HG02588 (cell line): ENCODE data around the gene TRIM24.
"Not testable (repeated sequence)": the region's sequence is repeated elsewhere in the genome, so short reads cannot be mapped to it uniquely, and the experiment has no call there.

Experiments used
- ATAC-seq: cut with Tn5 transposase; IDR thresholded peaks from one replicate; pipeline ENCODE4 v1.9.1; 2021; ENCODE audit warnings: mild to moderate bottlenecking, moderate library complexity; ENCODE audit not compliant: unreplicated experiment

Gene TRIM24

DNA sequence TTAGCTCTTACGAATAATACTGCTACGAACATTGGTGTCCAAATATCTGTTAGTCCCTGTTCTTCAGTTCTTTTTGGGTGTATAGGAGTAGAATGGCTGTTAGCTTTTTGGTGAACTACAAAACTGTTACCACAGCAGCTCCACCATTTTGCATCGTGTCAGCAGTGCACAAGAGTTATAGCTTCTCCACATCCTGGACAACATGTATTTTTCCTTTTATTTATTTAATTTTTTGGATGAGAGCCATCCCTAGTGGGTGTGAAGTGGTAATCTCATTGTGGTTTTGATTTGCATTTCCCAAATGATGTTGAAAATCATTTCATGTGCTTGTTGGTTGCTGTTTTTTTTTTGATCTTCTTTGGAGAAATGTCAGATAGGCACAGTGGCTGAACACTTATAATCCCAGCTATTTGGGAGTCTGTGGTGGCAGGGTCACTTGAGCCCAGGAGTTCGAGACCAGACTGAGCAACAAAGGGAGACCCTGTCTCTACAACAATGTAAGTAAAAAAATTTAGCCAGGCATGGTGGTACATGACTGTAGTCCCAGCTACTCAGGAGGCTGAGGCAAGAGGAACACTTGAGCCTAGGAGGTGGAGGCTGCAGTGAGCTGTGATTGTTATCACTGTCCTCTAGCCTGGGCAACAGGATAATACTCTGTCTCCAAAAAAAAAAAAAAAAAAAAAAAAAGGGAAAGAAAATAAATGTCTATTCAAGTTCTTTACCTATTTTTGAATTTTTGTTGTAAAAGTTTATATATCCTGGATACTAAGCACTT is 31.7 kb downstream of the TRIM24 start:
- ATAC-seq, result no peak

- no peak for ATAC-seq
Observed at GRCh38 chr7:138492423-138492822, 32.4 kb downstream of the TRIM24 start.

GRCh38 chr7:138493535-138493934 is 33.5 kb downstream of the TRIM24 start:
- ATAC-seq, result no peak

DNA sequence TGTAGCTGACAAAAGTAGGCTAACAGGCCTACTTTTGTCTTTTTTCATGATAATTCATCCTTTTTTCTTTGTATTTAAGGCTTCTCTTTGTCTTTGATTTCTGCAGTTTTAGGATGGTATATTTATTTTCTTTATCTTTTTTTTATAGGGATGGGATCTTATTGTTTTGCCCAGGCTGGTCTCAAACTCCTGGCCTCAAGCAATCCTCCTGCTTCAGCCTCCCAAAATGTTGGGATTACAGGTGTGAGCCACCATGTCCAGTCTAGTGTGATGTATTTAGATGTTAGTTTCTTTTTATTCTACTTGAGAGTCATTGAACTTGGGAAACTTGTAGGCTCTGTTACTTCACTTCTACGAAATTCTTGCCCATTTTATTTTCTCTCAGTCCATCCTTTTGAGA is 35.4 kb downstream of the TRIM24 start:
- no peak for ATAC-seq

GRCh38 chr7:138499340-138499739 is 39.3 kb downstream of the TRIM24 start:
- ATAC-seq, result no peak

DNA sequence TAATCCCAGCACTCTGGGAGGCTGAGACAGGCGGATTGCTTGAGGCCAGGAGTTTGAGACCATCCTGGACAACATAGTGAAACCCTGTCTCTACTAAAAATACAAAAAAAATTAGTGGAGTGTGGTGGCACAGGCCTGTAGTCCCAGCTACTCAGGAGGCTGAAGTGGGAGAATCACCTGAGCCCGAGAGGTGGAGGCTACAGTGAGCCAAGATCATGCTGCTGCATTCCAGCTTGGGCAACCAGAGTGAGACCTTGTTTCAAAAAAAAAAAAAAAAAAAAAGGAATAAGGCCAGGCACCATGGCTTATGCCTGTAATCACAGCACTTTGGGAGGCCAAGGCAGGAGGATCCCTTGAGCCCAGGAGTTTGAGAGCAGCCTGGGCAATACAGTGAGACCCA is 40.2 kb downstream of the TRIM24 start:
- ATAC-seq, result not testable (repeated sequence)

DNA sequence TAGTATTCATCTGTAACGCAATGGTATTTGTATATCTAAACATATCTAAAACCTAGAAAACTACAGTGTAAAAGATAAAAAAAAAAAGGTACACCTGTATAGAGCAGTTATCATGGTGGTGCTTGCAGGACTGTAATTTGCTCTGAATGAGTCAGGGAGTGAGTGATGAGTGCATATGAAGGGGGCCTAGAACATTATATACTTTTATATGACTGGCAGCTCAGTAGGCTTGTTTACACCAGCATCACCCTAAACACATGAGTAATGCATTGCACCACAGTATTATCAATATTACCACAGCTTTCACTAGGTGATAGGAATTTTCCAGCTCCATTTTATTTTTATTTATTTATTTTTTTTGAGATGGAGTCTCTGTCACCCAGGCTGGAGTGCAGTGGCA is 40.8 kb downstream of the TRIM24 start:
- ATAC-seq, result no peak

GRCh38 chr7:138502023-138502767 is 42.1 kb downstream of the TRIM24 start:
- ATAC-seq, result no peak

DNA sequence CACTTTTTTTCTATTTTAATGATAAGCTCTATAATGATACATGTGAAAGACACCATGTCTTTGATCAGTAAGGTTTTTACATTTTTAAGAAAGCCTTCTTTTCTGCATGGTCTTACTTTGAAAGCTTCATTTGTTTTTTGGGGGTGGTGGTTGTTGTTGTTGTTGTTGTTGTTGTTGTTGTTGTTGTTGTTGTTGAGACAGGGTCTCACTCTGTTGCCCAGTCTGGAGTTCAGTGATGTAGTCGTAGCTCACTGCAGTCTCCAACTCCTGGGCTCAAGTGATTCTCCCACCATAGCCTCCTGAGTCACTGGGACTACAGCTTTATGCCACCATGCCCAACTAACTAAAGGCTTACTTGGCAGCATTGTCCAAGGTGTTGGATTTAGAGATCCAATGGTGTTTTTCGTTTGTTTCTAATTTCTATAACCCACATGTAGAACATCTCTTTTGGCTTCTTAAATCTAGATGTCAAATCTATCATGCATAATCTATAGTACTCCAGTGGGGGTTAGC is 45.4 kb downstream of the TRIM24 start:
- no peak for ATAC-seq

GRCh38 chr7:138506764-138507163 is 46.7 kb downstream of the TRIM24 start:
- ATAC-seq, result no peak

GRCh38 chr7:138510003-138510402 is 49.9 kb downstream of the TRIM24 start:
- no peak for ATAC-seq

DNA sequence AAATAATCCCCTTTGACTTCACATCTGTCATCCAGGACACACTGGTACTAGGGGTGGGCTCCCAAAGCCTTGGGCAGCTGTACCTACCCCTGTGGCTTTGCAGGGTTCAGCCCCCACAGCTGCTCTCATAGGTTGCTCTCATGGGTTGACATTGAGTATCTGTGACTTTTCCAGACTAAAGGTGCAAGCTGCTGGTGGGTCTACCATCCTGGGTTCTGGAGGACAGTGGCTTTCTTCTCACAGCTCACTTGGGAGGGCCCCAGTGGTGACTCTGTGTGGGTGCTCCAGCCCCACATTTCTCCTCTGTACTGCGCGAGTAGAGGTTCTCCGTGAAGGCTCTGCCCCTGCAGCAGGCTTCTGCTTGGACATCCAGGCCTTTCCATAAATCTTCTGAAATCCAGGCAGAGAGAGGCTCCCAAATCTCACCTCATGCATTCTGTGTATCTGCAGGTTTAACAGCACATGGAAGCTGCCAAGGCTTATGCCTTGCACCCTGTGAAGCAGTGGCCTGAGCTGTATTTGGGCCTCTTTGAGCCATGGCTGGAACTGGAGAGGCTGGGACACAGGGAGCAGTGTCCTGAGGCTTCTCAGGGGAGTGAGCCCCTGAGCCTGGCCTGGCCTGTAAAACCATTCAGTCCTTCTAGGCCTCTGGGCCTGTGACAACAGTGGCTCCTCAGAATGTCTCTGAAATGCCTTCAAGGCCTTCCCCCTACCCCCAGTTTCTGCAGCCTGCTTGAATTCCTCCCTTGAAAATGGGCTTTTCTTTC is 52.2 kb downstream of the TRIM24 start:
- ATAC-seq, result no peak

DNA sequence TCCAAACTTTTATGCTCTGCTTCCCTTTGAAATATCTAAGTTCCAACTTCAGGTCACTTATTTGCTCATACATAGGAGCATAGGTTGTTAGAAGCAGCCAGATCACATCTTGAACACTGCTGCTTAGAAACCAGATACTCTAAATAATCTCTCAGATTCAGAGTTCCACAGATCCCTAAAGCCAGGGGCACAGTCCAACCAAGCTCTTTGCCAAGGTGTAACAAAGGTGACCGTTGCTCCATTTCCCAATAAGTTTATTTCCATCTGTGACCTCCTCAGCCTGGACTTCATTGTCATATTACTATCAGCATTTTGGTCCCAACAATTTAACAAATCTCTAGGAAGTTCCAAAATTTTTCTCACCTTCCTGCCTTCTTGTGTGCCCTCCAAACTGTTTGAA is 52.8 kb downstream of the TRIM24 start:
- no peak for ATAC-seq

DNA sequence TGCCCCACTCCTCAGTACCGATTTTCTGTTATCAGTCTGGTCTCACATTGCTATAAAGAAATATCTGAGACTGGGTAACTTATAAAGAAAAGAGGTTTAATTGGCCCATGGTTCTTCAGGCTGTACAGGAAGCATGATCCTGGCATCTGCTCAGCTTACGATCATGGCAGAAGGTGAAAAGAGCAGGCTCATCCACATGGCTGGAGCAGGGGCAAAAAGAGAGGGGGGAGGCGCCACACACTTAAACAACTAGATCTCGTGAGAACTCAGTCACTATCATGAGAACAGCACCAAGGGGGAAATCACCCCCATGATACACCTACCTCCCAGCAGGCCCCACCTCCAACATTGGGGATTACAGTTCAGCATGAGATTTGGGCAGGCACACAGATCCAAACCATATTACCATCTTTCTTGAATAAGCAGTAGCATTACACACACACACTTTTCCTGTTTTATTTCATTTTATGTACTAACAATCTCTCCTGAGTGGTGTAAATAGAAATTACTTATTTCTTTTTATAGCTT is 53.3 kb downstream of the TRIM24 start:
- no peak for ATAC-seq

- ATAC-seq, result no peak
Observed at GRCh38 chr7:138514044-138514443, 54.0 kb downstream of the TRIM24 start.

GRCh38 chr7:138515001-138515528 is 55.0 kb downstream of the TRIM24 start:
- ATAC-seq, result no peak

DNA sequence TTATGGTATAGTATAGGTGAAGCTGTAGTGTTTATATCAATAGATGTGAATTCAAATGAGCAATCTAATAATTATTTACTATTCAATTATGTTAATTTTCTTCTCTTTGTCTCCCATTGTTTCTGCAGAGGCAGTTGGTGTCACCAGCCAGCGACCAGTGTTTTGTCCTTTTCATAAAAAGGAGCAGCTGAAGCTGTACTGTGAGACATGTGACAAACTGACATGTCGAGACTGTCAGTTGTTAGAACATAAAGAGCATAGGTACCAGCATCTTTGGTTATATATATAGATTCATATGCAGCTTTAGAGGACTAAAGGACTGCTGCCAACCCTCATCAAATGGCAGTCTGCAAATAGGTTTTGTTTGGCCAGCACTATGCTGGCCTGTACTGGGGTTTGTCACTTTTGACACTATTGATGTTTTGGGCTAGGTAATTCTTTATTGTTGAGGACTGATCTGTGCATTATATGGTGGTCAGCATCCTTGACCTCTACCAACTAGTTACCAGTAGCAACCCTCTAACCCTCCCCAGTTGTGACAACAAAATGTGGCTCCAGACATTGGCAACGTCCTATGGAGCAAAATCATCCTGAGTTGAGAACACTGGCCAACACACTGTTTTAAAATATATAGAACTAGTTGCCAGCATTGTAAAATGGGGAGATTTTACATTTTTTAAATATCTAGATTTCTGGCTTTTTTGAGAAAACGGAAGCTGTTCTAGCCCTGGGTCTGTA is 59.2 kb downstream of the TRIM24 start:
- ATAC-seq, result no peak

DNA sequence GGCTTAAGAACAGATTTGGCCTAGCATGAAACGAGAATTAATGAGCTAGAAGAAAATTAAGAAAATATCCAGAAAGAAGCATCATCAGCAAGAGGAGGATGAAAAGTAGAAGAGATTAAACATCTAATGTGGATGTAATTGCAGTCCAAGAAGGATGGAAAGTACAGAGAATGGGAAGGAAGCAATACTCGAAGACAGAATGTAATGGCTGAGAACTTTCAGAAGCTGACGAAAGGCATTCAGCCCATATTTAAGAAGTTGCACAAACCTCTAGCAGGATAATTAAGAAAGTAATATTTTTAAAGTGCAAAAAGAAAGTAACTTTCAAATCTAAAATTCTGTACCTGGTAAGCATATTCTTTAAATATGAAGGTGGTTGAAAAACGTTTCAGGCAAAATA is 60.7 kb downstream of the TRIM24 start:
- no peak for ATAC-seq

GRCh38 chr7:138521837-138522461 is 61.9 kb downstream of the TRIM24 start:
- no peak for ATAC-seq

DNA sequence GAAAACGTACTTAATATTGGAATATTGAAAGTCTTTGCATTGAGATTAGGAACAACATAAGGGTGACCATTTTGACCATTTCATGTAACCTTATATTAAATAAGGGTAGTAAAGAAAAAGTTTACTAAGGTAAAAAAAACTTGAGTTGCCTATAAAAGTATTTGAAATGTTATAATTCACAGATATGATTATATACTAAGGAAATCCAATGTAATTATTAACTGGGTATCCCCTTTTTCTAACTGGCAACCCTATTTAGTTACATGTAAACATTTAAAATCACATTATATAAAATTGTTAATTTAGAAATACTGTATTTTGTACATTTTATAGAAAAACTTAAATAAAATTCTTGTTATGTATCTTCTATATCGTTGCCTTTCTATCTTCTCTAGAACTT is 64.2 kb downstream of the TRIM24 start:
- ATAC-seq, result no peak
